ENCODE results near the gene HAUS6.
A peak's percentile ranks its signal among the peaks of the same experiment; 100 is the strongest.
"Not testable (repeated sequence)": the region's sequence is repeated elsewhere in the genome, so short reads cannot be mapped to it uniquely, and the experiment has no call there.

The HAUS6 gene

GRCh38 chr9:19048966-19049916 lies 53.5 kb downstream of the HAUS6 start, which contains the start of gene RRAGA:
Gene RRAGA, plus strand, starts transcription at chr9:19049427. Its CDS starts 233 bp downstream, at chr9:19049660.
- peak; percentile 85 to 88 for DNase-seq (ENCODE audit: extremely low read depth in 1 of 2, low read depth in 1 of 2)

GRCh38 chr9:19036611-19037010 lies 66.1 kb downstream of the HAUS6 start:
- DNase-seq (ENCODE audit: extremely low read depth in 1 of 2, low read depth in 1 of 2): no peak

GRCh38 chr9:19033015-19033414 lies 69.7 kb downstream of the HAUS6 start, which contains the start of gene SAXO1:
Gene SAXO1, minus strand, starts transcription at chr9:19033209. Its CDS starts 301 bp downstream, at chr9:19032908.
- DNase-seq (ENCODE audit: extremely low read depth in 1 of 2, low read depth in 1 of 2): no peak

GRCh38 chr9:19032406-19032805 lies 70.3 kb downstream of the HAUS6 start:
- no peak for DNase-seq (ENCODE audit: extremely low read depth in 1 of 2, low read depth in 1 of 2)

- no peak for DNase-seq (ENCODE audit: extremely low read depth in 1 of 2, low read depth in 1 of 2)
Measured at GRCh38 chr9:19030899-19031298, 71.8 kb downstream of the HAUS6 start.

DNA sequence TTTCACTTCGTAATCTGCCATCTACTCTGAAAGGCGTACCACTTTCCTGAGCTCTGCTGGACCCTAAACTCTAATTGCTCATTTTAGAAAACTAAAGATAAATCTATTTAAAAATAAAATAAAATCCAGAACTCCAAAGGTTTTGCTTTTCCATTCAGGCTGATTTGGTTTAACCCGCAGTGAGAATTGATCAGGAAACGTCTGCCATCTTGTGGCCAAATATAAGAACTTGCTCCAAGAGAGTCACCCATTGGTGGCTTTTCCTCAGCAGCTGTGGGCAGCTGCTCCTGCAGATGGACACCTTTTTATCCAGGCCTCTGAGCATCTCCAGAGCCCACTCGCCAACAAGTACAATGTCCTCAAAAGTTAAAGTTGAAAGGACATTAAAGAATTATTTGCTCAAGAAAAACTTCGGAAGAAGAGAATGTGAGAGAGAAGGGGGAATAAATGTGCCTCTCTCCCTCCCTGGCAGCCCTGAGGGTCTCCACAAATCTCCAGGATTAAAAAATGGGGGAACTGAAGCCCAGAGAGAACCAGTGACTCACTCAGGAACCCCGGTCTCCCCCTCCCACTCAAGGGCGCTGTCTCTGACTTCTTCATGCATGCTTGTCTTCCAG lies 73.8 kb downstream of the HAUS6 start:
- DNase-seq (ENCODE audit: extremely low read depth in 1 of 2, low read depth in 1 of 2): no peak

DNA sequence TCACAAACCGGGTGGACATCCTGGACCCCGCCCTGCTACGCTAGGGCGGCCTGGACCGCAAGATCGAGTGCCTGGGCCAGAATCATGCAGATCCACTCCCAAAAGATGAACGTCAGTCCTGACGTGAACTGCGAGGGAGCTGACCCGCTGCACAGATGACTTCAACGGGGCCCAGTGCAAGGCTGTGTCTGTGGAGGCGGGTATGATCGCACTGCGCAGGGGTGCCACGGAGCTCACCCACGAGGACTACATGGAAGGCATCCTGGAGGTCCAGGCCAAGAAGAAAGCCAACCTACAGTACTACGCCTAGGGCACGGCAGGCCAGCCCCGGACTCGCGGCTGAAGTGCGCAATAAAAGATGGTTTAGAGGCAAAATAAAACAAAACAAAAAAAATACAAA lies 74.9 kb downstream of the HAUS6 start:
- DNase-seq (ENCODE audit: extremely low read depth in 1 of 2, low read depth in 1 of 2): no peak

- DNase-seq (ENCODE audit: extremely low read depth in 1 of 2, low read depth in 1 of 2): no peak
Measured at GRCh38 chr9:19026375-19026774, 76.3 kb downstream of the HAUS6 start.

DNA sequence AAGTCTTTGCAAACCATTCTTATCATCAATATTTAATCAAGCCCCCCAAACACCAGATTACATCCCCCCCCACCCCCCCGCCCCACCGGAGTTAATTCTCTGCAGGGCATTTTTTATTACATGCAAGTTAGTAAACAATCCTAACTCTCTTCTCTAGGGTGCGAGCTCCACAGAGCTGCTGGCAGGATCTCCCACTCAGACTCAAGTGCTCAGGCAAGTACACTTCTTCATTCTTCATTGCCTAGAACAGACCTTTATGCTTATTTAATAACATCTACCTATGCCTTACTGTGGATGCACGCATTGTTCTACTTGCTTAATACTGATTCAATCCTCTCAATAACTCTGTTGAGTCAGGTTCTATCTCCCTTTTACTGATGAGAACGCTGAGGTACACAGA lies 79.6 kb downstream of the HAUS6 start:
- DNase-seq (ENCODE audit: extremely low read depth in 1 of 2, low read depth in 1 of 2): no peak

GRCh38 chr9:19022206-19022605 lies 80.5 kb downstream of the HAUS6 start:
- DNase-seq (ENCODE audit: extremely low read depth in 1 of 2, low read depth in 1 of 2): no peak

DNA sequence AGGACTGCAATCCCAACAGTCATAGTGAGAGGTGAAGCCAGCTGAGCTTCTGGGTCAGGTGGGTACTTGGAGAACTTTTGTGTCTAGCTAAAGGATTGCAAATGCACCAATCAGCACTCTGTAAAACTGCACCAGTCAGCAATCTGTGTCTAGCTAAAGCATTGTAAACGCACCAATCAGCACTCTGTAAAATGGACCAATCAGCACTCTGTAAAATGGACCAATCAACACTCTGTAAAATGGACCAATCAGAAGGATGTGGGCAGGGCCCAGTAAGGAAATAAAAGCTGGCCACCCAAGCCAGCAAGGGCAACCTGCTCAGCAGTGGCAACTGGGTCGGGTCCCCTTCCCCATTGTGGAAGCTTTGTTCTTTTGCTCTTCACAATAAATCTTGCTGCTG lies 81.1 kb downstream of the HAUS6 start:
- not testable (repeated sequence) for DNase-seq (ENCODE audit: extremely low read depth in 1 of 2, low read depth in 1 of 2)

DNA sequence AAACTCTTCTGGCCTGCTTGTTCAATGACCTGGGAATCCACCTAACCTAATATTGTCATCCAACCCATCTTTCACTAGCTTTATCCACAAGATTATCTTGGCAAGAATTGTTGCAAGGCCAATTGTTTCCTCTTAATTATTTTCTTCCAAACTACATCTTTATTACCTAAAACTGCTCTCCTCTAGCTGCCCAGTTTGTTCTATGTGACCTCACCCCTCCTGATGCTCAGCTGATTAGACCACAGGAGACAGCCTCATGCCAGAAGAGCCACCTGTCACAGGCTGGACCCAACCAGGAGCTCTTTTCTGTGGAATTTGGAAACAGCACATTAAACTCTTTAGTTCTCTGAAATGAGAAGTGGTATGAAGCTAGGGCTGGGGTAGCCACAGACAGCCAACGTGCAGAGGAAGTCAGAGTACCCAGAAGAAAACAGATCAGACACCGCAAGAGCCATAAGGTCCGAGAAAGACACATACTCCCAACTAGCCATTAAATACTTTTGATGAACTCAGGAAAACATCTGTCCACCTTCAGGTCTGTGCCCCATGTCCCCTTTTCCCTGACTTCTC lies 81.7 kb downstream of the HAUS6 start:
- DNase-seq (ENCODE audit: extremely low read depth in 1 of 2, low read depth in 1 of 2): no peak

- no peak for DNase-seq (ENCODE audit: extremely low read depth in 1 of 2, low read depth in 1 of 2)
Measured at GRCh38 chr9:19018201-19018600, 84.5 kb downstream of the HAUS6 start.

DNA sequence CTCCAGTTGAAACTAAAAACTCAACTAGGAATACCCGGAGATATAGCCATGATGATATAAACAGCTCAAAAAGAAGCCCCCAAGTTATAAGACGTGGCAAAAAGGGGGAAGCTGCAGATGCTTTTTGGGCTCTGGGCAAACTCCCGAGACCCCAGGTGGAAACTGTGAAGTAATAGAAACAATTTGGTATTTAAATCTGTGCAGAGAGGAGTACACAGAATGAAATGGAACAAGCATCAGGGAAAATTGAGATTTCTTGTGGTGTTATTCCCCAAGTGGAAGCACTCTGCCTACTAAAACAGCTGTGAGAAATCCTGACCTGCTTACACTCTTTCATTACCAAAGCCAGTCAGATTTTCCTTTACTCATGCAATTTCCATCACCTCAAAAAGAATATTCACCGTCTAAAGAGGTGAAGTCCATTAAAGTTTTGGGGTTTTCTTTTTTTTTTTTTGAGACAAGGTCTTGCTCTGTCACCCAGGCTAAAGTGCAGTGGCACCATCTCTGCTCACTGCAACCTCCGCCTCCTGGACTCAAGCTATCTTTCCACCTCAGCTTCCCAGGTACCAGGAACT lies 93.2 kb downstream of the HAUS6 start:
- no peak for DNase-seq (ENCODE audit: extremely low read depth in 1 of 2, low read depth in 1 of 2)

Data from stimulated activated CD8-positive, alpha-beta memory T cell treated with anti-CD3 and anti-CD28 coated beads, Interleukin-7, amount 100 ng/mL, for 48 hours (primary cell).